Thyroid gland (tissue), 4 donors: Measurements from ENCODE around the gene SLC19A1. TPM values are rescaled to one million over a fixed set of nuclear protein-coding genes. Genes with fewer than 3 reads are reported as not detected.

ENCODE experiments used
- DNase-seq, 2 donors: peaks; one replicate each; pipeline ENCODE4 v3.0.0-alpha.2; 2019
- H3K27ac ChIP-seq, 3 donors: fragments of 200-600 bp; sonication (generic); 1 replicate in 2 of 3; 2 replicates in 1 of 3; pipeline ENCODE4 v1.5.1; 2016 to 2019; ENCODE audit warnings: mild to moderate bottlenecking in 1 of 3, moderate library complexity in 1 of 3
- H3K27me3 ChIP-seq: fragments of 200-600 bp; sonication (generic); one replicate; pipeline ENCODE4 v1.5.1; 2019
- H3K36me3 ChIP-seq, 2 donors: fragments of 200-600 bp; sonication (generic); one replicate each; pipeline ENCODE4 v1.5.1; 2016 to 2019
- H3K4me1 ChIP-seq, 2 donors: fragments of 200-600 bp; sonication (generic); one replicate each; pipeline ENCODE4 v1.5.1; 2017 to 2019
- H3K4me3 ChIP-seq, 3 donors: fragments of 200-600 bp; sonication (generic); replicated peaks in 1 of 3; 1 replicate in 2 of 3; 2 replicates in 1 of 3; pipeline ENCODE4 v1.5.1; 2016; ENCODE audit warnings: mild to moderate bottlenecking in 1 of 3
- H3K9me3 ChIP-seq: fragments of 200-600 bp; sonication (generic); one replicate; pipeline ENCODE4 v1.5.1; 2017
- CTCF ChIP-seq, 6 experiments: fragments of 200-600 bp in 3 of 6; fragments of 450-650 bp in 3 of 6; sonication (generic) in 3 of 6; IDR thresholded peaks; one replicate each; pipeline ENCODE4 v1.5.1; 2016 to 2019; ENCODE audit warnings: antibody characterized with exemption in 6 of 6, mild to moderate bottlenecking in 2 of 6, inconsistent platforms in 1 of 6, moderate library complexity in 1 of 6
- POLR2A ChIP-seq, 2 donors: fragments of 450-650 bp; IDR thresholded peaks; one replicate each; pipeline ENCODE4 v1.6.1; 2017; ENCODE audit warnings: antibody characterized with exemption in 2 of 2, mild to moderate bottlenecking in 2 of 2, moderate library complexity in 1 of 2
- WGBS, 2 donors: methylation state at CpG; one replicate each; pipeline ENCODE4 v1.1.5; 2017; 5-methylcytosine and 5-hydroxymethylcytosine counted together
- intact Hi-C: fragments of 100-400 bp; cut with DNase I; formaldehyde crosslinking; loops from one replicate; pipeline ENCODE4 v1.15.1; 2023
- total RNA-seq, 4 donors: library from RNA; depleted of rRNA; stranded (reverse); fragments of >200 nt; gene quantifications; one replicate each; pipeline ENCODE4 v1.2.3, GENCODE V29; 2016

SLC19A1 gene
- total RNA-seq, 4 donors from 2014 or later, result 7.6 to 15.5 (median 12.2) TPM

DNA sequence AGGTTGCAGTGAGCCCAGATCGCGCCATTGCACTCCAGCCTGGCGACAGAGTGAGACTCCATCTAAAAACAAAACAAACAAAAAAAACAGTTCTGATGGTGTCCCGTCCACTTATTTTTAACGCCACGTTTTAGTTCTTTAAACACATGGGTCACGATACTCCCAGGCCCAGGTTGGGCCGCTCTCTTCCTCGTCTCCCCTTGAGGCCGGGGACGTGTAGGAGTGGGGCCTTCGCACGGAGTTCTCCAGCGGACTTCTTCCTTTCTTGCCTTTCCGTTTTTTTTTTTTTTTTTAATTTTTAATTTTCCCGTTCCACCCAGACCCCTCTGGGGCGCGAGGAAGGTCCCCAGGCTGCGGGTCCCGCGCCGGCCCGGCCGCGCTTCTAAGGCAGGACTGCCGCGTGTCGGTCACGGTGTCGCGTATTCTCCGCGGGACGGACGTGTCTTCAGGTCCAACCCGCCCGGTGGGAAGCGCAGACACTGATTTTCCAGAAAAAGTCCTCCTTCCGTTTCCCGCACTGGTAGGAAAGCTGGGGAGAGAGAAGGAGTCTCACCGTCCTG is 47.5 kb upstream of the SLC19A1 start:
- no peak overlapping the region for H3K27ac ChIP-seq
- no peaks in the 10 kb centered on the region for H3K9me3 ChIP-seq
- peaks cover 5 to 16% of the 10 kb centered on the region in 2 donors for H3K4me1 ChIP-seq
- 38 to 41% methylated on average over 41 of the region's 41 CpGs for WGBS, 2 donors
- DNase-seq, result no peak
- H3K36me3 ChIP-seq, result no peaks in the 10 kb centered on the region
- intact Hi-C loops, result loop anchor here (10.0 kb wide), 1 partner anchor 305 kb away; the partner anchor contains the start of gene POFUT2
- H3K27me3 ChIP-seq, result no peaks in the 10 kb centered on the region
- no peak for TF ChIP-seq POLR2A (IDR thresholded peaks at IDR 0.05)
- TF ChIP-seq CTCF (IDR thresholded peaks at IDR 0.05), result no peak
- peak overlapping the region in 1 of 3 donors; percentile 26 for H3K4me3 ChIP-seq

- no peak overlapping the region for H3K27ac ChIP-seq
- 89 to 93% methylated on average over 5 of the region's 5 CpGs for WGBS, 2 donors
- peaks cover 5 to 16% of the 10 kb centered on the region in 2 donors for H3K4me1 ChIP-seq
- H3K27me3 ChIP-seq, result no peaks in the 10 kb centered on the region
- TF ChIP-seq POLR2A (IDR thresholded peaks at IDR 0.05), result no peak
- TF ChIP-seq CTCF (IDR thresholded peaks at IDR 0.05), result no peak
- no peaks in the 10 kb centered on the region for H3K9me3 ChIP-seq
- no peaks in the 10 kb centered on the region for H3K36me3 ChIP-seq
- DNase-seq, result no peak
- H3K4me3 ChIP-seq, result no peak overlapping the region
- intact Hi-C loops, result no loop called here
Observed at GRCh38 chr21:45588871-45589491, 46.7 kb upstream of the SLC19A1 start.

GRCh38 chr21:45588086-45588825 is 46.0 kb upstream of the SLC19A1 start:
- Histone ChIP-seq H3K4me3 (no peak overlapping the region), H3K4me1 (peaks cover 5 to 16% of the 10 kb centered on the region in 2 donors), H3K9me3 (no peaks in the 10 kb centered on the region), H3K27ac (no peak overlapping the region), H3K36me3 (no peaks in the 10 kb centered on the region), H3K27me3 (no peaks in the 10 kb centered on the region)
- intact Hi-C loops, result no loop called here
- WGBS, 2 donors, result 90 to 92% methylated on average over 10 of the region's 10 CpGs
- DNase-seq, result no peak
- TF ChIP-seq CTCF (IDR thresholded peaks at IDR 0.05) (no peak), POLR2A (IDR thresholded peaks at IDR 0.05) (no peak)

GRCh38 chr21:45586289-45586858 is 44.1 kb upstream of the SLC19A1 start:
- 81 to 85% methylated on average over 5 of the region's 5 CpGs for WGBS, 2 donors
- intact Hi-C loops, result no loop called here
- no peak overlapping the region for H3K4me3 ChIP-seq

More at GRCh38 chr21:45586289-45586858, 44.1 kb upstream of the SLC19A1 start:
- Histone ChIP-seq H3K36me3 (no peaks in the 10 kb centered on the region), H3K27ac (no peak overlapping the region), H3K4me1 (peaks cover 5 to 9% of the 10 kb centered on the region in 2 donors), H3K9me3 (no peaks in the 10 kb centered on the region), H3K27me3 (no peaks in the 10 kb centered on the region)
- no peak for DNase-seq
- no peak for TF ChIP-seq CTCF (IDR thresholded peaks at IDR 0.05)
